GM18951 (cell line): Measurements from ENCODE around the gene DDC.

Source experiments
- POLR2A ChIP-seq: IDR thresholded peaks from 4 replicates; pipeline ENCODE4 v1.6.1; 2011; ENCODE audit warnings: mild to moderate bottlenecking; ENCODE audit not compliant: insufficient read length, insufficient read depth; ENCODE audit errors: extremely low read depth
- in situ Hi-C: fragments of 300-500 bp; cut with MboI; formaldehyde crosslinking; loops from one replicate; pipeline ENCODE4 v1.12.0; 2022; ENCODE audit warnings: low sequenced_read_pairs, mixed read lengths, inconsistent platforms; ENCODE audit not compliant: unreplicated experiment

Gene DDC

GRCh38 chr7:50467817-50468610 is 97.2 kb downstream of the DDC start:
- in situ Hi-C loops: loop anchor here (25.0 kb wide), 1 partner anchor 194 kb away; no protein-coding TSS in a partner anchor
- no peak for TF ChIP-seq POLR2A

GRCh38 chr7:50466815-50467585 is 98.2 kb downstream of the DDC start:
- in situ Hi-C loops: loop anchor here (25.0 kb wide), 1 partner anchor 195 kb away; no protein-coding TSS in a partner anchor
- TF ChIP-seq POLR2A: no peak

- in situ Hi-C loops: loop anchor here (25.0 kb wide), 1 partner anchor 199 kb away; no protein-coding TSS in a partner anchor
- no peak for TF ChIP-seq POLR2A
Observed at GRCh38 chr7:50463035-50463434, 102.2 kb downstream of the DDC start.

GRCh38 chr7:50462361-50462760 is 102.8 kb downstream of the DDC start:
- in situ Hi-C loops: loop anchor here (25.0 kb wide), 1 partner anchor 200 kb away; no protein-coding TSS in a partner anchor
- no peak for TF ChIP-seq POLR2A

- in situ Hi-C loops: loop anchor here (25.0 kb wide), 1 partner anchor 201 kb away; no protein-coding TSS in a partner anchor
- no peak for TF ChIP-seq POLR2A
Observed at GRCh38 chr7:50461695-50462094, 103.5 kb downstream of the DDC start.

GRCh38 chr7:50459183-50459582 is 106.0 kb downstream of the DDC start:
- in situ Hi-C loops: loop anchor here (25.0 kb wide), 1 partner anchor 203 kb away; no protein-coding TSS in a partner anchor

- in situ Hi-C loops: loop anchor here (25.0 kb wide), 1 partner anchor 204 kb away; no protein-coding TSS in a partner anchor
Observed at GRCh38 chr7:50458651-50459050, 106.6 kb downstream of the DDC start.

- in situ Hi-C loops: loop anchor here (25.0 kb wide), 1 partner anchor 206 kb away; no protein-coding TSS in a partner anchor
- TF ChIP-seq POLR2A: no peak
Observed at GRCh38 chr7:50456371-50457123, 108.7 kb downstream of the DDC start.

GRCh38 chr7:50455658-50456057 is 109.5 kb downstream of the DDC start:
- no peak for TF ChIP-seq POLR2A

GRCh38 chr7:50454968-50455367 is 110.2 kb downstream of the DDC start:
- TF ChIP-seq POLR2A: no peak
- in situ Hi-C loops: loop anchor here (25.0 kb wide), 1 partner anchor 207 kb away; no protein-coding TSS in a partner anchor

More at GRCh38 chr7:50455658-50456057, 109.5 kb downstream of the DDC start:
- in situ Hi-C loops: loop anchor here (25.0 kb wide), 1 partner anchor 207 kb away; no protein-coding TSS in a partner anchor

GRCh38 chr7:50450590-50451032 is 114.6 kb downstream of the DDC start:
- in situ Hi-C loops: loop anchor here (25.0 kb wide), 1 partner anchor 212 kb away; no protein-coding TSS in a partner anchor
- TF ChIP-seq POLR2A: no peak

- in situ Hi-C loops: loop anchor here (25.0 kb wide), 1 partner anchor 212 kb away; no protein-coding TSS in a partner anchor
- TF ChIP-seq POLR2A: peak; percentile 89
Observed at GRCh38 chr7:50449881-50450589, 115.2 kb downstream of the DDC start, which contains the start of gene FIGNL1. Gene FIGNL1 (minus strand): TSS chr7:50450350. CDS start chr7:50447287, 3,063 bp downstream.

- TF ChIP-seq POLR2A: no peak
- in situ Hi-C loops: no loop called here
Observed at GRCh38 chr7:50449501-50449880, 115.7 kb downstream of the DDC start.
